Choroid plexus epithelial cell (primary cell): Measurements from ENCODE around the gene IRF2BPL.
"Not testable (repeated sequence)": the region's sequence is repeated elsewhere in the genome, so short reads cannot be mapped to it uniquely, and the experiment has no call there.

Source experiments
- DNase-seq: peaks from one replicate; pipeline ENCODE4 v3.0.0-alpha.2; 2010; ENCODE audit warnings: low read depth
- H3K4me3 ChIP-seq: 2 replicates; pipeline ENCODE4 v1.5.1; 2011; ENCODE audit warnings: low read depth, mild to moderate bottlenecking, control low read depth, low read length, moderate library complexity
- CTCF ChIP-seq: conservative IDR thresholded peaks from 2 replicates; pipeline ENCODE4 v1.5.1; 2011; ENCODE audit warnings: low read depth, mild to moderate bottlenecking, control low read depth, inconsistent platforms, low read length, moderate library complexity

IRF2BPL gene

GRCh38 chr14:77025744-77026165 is 2.8 kb downstream of the IRF2BPL start:
- peak overlapping the region; percentile 83 for H3K4me3 ChIP-seq
- no peak for DNase-seq
- TF ChIP-seq CTCF, result no peak

GRCh38 chr14:77024171-77024691 is 4.3 kb downstream of the IRF2BPL start:
- TF ChIP-seq CTCF, result no peak
- peak; percentile 40 for DNase-seq
- peak overlapping the region; percentile 83 for H3K4me3 ChIP-seq

- H3K4me3 ChIP-seq, result peak overlapping the region; percentile 13
- DNase-seq, result peak; percentile 63
- TF ChIP-seq CTCF, result peak; percentile 60
These were observed 5.2 kb downstream of the IRF2BPL start for GRCh38 chr14:77023001-77023996.

- no peak overlapping the region for H3K4me3 ChIP-seq
- DNase-seq, result no peak
- TF ChIP-seq CTCF, result no peak
These were observed 6.2 kb downstream of the IRF2BPL start for GRCh38 chr14:77022236-77022852.

- DNase-seq, H3K4me3 ChIP-seq: not testable (repeated sequence)
These were observed 7.1 kb downstream of the IRF2BPL start for GRCh38 chr14:77021424-77021823.

GRCh38 chr14:77018785-77019184 is 9.7 kb downstream of the IRF2BPL start:
- no peak for TF ChIP-seq CTCF
- H3K4me3 ChIP-seq, result no peak overlapping the region
- no peak for DNase-seq

GRCh38 chr14:77017666-77018065 is 10.8 kb downstream of the IRF2BPL start:
- TF ChIP-seq CTCF, result no peak
- H3K4me3 ChIP-seq, result no peak overlapping the region
- DNase-seq, result no peak
